ENCODE results near the gene GPS1. TPM values are rescaled to one million over a fixed set of nuclear protein-coding genes. Genes with fewer than 3 reads are reported as not detected.

GPS1 gene
- total and polyA plus RNA-seq, 4 donors, result 53.9 to 66.3 (median 58.8) TPM

DNA sequence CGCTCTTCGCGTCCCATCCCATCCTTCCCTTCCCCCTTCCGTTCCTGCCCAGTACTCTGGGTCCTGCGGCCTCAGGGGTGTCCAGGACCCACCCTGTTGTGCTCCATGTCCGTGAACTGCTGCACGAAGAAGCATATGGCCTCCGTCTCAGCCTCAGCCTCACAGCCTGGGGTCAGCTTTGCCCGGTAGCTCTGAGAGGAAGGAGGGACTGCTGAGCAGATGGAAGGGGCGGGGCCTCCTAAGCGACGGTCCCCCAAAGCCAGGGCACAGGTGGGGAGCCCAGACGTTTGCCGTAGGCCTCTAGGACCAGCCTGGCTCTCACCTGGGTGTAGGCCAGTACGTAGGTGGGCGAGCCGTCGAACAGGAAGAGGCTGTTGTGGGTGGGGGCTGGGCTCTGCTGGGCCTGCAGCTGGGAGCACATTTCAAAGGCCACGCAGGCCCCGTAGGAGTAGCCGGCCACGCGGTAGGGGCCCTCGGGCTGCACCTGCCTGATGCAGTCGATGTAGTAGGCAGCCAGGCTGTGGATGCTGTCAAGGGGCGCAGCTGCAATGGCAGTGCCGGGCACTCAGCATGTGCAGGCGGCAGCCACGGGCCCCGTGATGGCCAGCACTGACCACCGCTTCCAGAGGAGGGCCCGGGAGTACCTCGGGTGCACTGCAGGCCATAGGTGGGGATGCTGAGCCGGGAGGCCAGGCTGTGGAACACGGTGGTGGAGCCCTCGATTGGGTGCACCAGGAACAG lies 28.5 kb downstream of the GPS1 start:
- H3K9me3 ChIP-seq (ENCODE audit: control insufficient read depth in 4 of 4, low read length in 3 of 4), result no peaks in the 10 kb centered on the region
- TF ChIP-seq, protein P1, sequence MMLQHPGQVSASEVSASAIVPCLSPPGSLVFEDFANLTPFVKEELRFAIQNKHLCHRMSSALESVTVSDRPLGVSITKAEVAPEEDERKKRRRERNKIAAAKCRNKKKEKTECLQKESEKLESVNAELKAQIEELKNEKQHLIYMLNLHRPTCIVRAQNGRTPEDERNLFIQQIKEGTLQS (IDR thresholded peaks at IDR 0.05), result no peak
- TF ChIP-seq JUND (IDR thresholded peaks at IDR 0.05), result no peak
- no peak for TF ChIP-seq REST (IDR thresholded peaks at IDR 0.05)
- no peak for TF ChIP-seq ZBTB33 (IDR thresholded peaks at IDR 0.05)
- no peak overlapping the region for H3K4me3 ChIP-seq (ENCODE audit: low read depth in 1 of 3, low read length in 3 of 3)
- no peaks in the 10 kb centered on the region for H3K27me3 ChIP-seq (ENCODE audit: control insufficient read depth in 4 of 4, insufficient read depth in 4 of 4, low read length in 3 of 4)
- no peak for DNase-seq (ENCODE audit: low spot score)
- peaks cover 24 to 51% (median 47%) of the 10 kb centered on the region in 4 donors for H3K36me3 ChIP-seq (ENCODE audit: control insufficient read depth in 4 of 4, insufficient read depth in 3 of 4, low read depth in 1 of 4, low read length in 3 of 4)
- peaks cover 0 to 11% (median 3%) of the 10 kb centered on the region in 4 donors for H3K4me1 ChIP-seq (ENCODE audit: control insufficient read depth in 4 of 4, insufficient read depth in 4 of 4, low read length in 3 of 4)
- 91% methylated on average over 36 of the region's 36 CpGs for WGBS
- no peak overlapping the region for H3K27ac ChIP-seq (ENCODE audit: low read depth in 1 of 2, low read length in 2 of 2)
- H3K9ac ChIP-seq (ENCODE audit: low read depth in 1 of 2, low read length in 2 of 2), result no peak overlapping the region

DNA sequence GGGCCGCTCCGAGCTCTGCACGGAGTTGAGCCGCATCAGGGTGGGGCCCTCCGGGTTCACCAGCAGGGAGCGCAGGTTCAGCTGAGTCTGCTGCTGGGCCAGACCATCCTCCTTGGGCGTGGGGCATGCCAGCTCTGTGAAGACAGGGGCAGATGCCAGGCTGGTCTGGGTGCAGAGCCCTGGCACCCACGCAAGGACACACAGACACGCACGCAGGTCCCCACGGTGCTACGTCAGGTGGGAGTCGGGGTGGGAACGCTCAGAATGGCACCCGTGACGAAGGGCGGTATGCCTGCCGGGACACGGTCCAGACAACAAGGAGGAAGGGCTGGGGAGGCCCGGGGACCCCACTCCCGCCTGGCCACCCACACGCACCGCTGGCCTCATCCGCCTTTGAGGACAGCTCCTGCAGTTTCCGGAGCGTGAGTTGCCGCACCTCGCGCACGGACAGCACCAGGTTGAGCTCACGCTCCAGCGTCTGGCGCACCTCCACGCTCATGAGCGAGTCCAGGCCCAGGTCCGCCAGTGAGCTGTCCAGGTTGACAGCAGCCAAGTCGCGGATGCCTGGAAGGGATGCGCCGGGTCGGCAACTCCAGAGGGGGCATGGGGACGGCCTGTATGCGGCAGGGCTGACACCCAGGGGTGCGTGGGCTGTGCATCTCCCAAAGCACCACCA lies 29.2 kb downstream of the GPS1 start:
- WGBS, result 92% methylated on average over 44 of the region's 44 CpGs
- DNase-seq (ENCODE audit: low spot score), result no peak
- H3K27me3 ChIP-seq (ENCODE audit: control insufficient read depth in 4 of 4, insufficient read depth in 4 of 4, low read length in 3 of 4), result no peaks in the 10 kb centered on the region
- H3K9ac ChIP-seq (ENCODE audit: low read depth in 1 of 2, low read length in 2 of 2), result no peak overlapping the region
- no peak for TF ChIP-seq JUND (IDR thresholded peaks at IDR 0.05)
- no peak for TF ChIP-seq YY1 (IDR thresholded peaks at IDR 0.05)
- TF ChIP-seq TAF1 (conservative IDR thresholded peaks at IDR 0.05), result no peak
- no peak for TF ChIP-seq HNF4A (conservative IDR thresholded peaks at IDR 0.05)
- no peak for TF ChIP-seq SP1 (IDR thresholded peaks at IDR 0.05)
- TF ChIP-seq MAX (IDR thresholded peaks at IDR 0.05), result no peak
- TF ChIP-seq NR2F2 (IDR thresholded peaks at IDR 0.05), result no peak
- no peak for TF ChIP-seq GABPA (IDR thresholded peaks at IDR 0.05 in 1 of 2, conservative IDR thresholded peaks at IDR 0.05 in 1 of 2)
- no peak for TF ChIP-seq EGR1 (IDR thresholded peaks at IDR 0.05; ENCODE audit: low read depth in 2 of 2)
- no peak for TF ChIP-seq REST (IDR thresholded peaks at IDR 0.05)
- H3K4me3 ChIP-seq (ENCODE audit: low read depth in 1 of 3, low read length in 3 of 3), result no peak overlapping the region
- no peaks in the 10 kb centered on the region for H3K9me3 ChIP-seq (ENCODE audit: control insufficient read depth in 4 of 4, low read length in 3 of 4)
- no peak overlapping the region for H3K27ac ChIP-seq (ENCODE audit: low read depth in 1 of 2, low read length in 2 of 2)
- H3K36me3 ChIP-seq (ENCODE audit: control insufficient read depth in 4 of 4, insufficient read depth in 3 of 4, low read depth in 1 of 4, low read length in 3 of 4), result peaks cover 29 to 59% (median 50%) of the 10 kb centered on the region in 4 donors
- peaks cover 0 to 11% (median 3%) of the 10 kb centered on the region in 4 donors for H3K4me1 ChIP-seq (ENCODE audit: control insufficient read depth in 4 of 4, insufficient read depth in 4 of 4, low read length in 3 of 4)

Data from liver (tissue), 9 donors.